Choroid plexus epithelial cell (primary cell): ENCODE data around the gene SPAG16.

Source experiments
- DNase-seq: peaks from one replicate; pipeline ENCODE4 v3.0.0-alpha.2; 2010; ENCODE audit warnings: low read depth
- H3K4me3 ChIP-seq: 2 replicates; pipeline ENCODE4 v1.5.1; 2011; ENCODE audit warnings: low read depth, mild to moderate bottlenecking, control low read depth, low read length, moderate library complexity
- CTCF ChIP-seq: conservative IDR thresholded peaks from 2 replicates; pipeline ENCODE4 v1.5.1; 2011; ENCODE audit warnings: low read depth, mild to moderate bottlenecking, control low read depth, inconsistent platforms, low read length, moderate library complexity

SPAG16 gene

GRCh38 chr2:213561759-213562158, 277.5 kb downstream of the SPAG16 start:
- TF ChIP-seq CTCF = no peak
- no peak for DNase-seq
- no peak overlapping the region for H3K4me3 ChIP-seq

- H3K4me3 ChIP-seq = no peak overlapping the region
- no peak for DNase-seq
- TF ChIP-seq CTCF = no peak
These were observed 278.4 kb downstream of the SPAG16 start for GRCh38 chr2:213562539-213563180.

- no peak for TF ChIP-seq CTCF
- no peak overlapping the region for H3K4me3 ChIP-seq
- DNase-seq = no peak
These were observed 282.6 kb downstream of the SPAG16 start for GRCh38 chr2:213566846-213567245.

- no peak for DNase-seq
- no peak for TF ChIP-seq CTCF
- no peak overlapping the region for H3K4me3 ChIP-seq
These were observed 325.4 kb downstream of the SPAG16 start for GRCh38 chr2:213609570-213610170.

DNA sequence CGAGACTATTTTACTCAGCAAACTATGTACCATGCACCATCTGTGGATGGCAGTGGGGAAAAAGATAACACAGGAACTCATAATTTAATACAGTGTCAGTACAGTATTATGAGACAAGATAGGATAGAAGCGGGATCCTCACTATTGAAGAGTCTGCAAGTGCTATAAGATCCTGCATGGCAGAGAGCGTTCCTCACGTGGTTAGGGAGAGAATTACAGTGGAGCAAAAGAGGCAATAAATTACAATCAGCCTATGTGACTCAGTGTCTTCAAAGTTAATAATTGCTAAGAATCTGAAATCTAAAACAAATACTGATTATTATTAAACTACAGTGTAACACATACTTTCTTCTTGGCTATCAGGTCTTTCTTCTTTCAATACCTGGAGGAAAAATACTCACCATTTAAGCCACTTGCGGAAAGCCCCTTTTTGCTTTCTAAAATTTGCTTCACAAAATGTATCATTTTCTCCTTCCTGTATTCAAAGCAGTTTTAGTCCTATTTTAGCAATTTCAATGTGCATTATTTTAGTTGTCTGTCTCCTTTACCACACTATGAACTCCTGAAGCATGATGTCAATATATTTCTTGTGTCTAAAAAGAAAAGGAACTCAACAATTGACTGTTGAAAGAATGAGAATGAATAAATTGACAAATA, 342.9 kb downstream of the SPAG16 start:
- TF ChIP-seq CTCF = no peak
- no peak overlapping the region for H3K4me3 ChIP-seq
- DNase-seq = no peak

- DNase-seq = peak; percentile 0
- TF ChIP-seq CTCF = no peak
- H3K4me3 ChIP-seq = no peak overlapping the region
These were observed 343.7 kb downstream of the SPAG16 start for GRCh38 chr2:213627835-213628460.
